GM18507 (cell line): ENCODE measurements around the gene ARL14.

Experiments used
- DNase-seq: peaks from one replicate; pipeline ENCODE4 v3.0.0; 2011; ENCODE audit warnings: low read depth; ENCODE audit not compliant: insufficient read length; ENCODE audit errors: extremely low spot score
- FAIRE-seq: peaks from 2 replicates; lab custom pipeline; 2011; peaks lifted over from hg19 to GRCh38; lab: Jason Lieb, UNC

The ARL14 gene

GRCh38 chr3:160676547-160677303, at the start of gene ARL14:
Gene ARL14, plus strand, starts transcription at chr3:160677160. Its CDS starts 187 bp downstream, at chr3:160677347.
- no peak for FAIRE-seq
- no peak for DNase-seq

- FAIRE-seq (no peak), DNase-seq (no peak)
Observed at GRCh38 chr3:160629491-160629890, 47.5 kb upstream of the ARL14 start.

GRCh38 chr3:160633361-160634083, 43.4 kb upstream of the ARL14 start:
- DNase-seq (no peak), FAIRE-seq (no peak)

DNA sequence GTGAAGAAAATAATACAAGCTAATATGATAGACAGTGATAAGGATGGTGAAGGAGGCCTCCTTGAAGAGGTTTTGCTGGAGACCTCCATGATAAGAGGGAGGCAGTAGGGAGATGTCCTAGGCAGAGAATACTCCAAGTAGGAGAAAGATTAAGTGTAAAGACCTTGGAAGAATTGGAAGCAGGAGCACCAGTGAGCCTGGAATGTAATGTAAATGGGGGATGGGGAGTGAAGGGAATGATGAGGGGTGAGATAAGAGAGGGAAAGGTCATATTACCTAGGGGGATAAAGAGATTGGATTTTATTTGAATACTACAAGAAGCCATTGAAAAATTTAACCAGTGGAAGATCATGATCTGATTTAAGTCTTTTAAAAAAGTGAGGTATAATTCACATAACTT, 41.7 kb upstream of the ARL14 start:
- no peak for DNase-seq
- FAIRE-seq = no peak

- no peak for FAIRE-seq
- no peak for DNase-seq
Observed at GRCh38 chr3:160637086-160637485, 39.9 kb upstream of the ARL14 start.

GRCh38 chr3:160638184-160638583, 38.8 kb upstream of the ARL14 start:
- FAIRE-seq (no peak), DNase-seq (no peak)

- FAIRE-seq = no peak
Observed at GRCh38 chr3:160641665-160642309, 35.2 kb upstream of the ARL14 start.

GRCh38 chr3:160643994-160644393, 33.0 kb upstream of the ARL14 start:
- FAIRE-seq (no peak), DNase-seq (no peak)

More at GRCh38 chr3:160641665-160642309, 35.2 kb upstream of the ARL14 start:
- DNase-seq = no peak

DNA sequence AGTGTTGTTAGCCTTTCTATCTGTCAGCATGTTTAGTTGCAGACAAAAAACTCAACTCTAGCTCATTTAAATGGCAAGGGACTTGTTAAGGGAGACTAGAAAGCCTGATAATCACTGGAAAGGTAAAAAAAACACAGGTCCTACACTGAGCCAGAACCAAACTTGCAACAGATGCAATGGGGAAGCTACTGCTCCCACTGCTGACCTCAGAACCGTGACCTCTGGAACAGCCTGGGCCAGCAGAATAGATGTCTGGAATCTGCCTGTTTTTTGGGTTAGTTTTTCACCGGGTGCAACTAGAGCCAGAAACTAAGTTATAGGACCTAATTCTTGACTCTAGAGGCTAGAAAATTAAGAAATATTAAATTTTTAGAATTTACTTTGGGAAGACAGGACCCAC, 32.5 kb upstream of the ARL14 start:
- no peak for DNase-seq
- FAIRE-seq = no peak

- no peak for FAIRE-seq
- DNase-seq = no peak
Observed at GRCh38 chr3:160648701-160649100, 28.3 kb upstream of the ARL14 start.

GRCh38 chr3:160649596-160649995, 27.4 kb upstream of the ARL14 start:
- DNase-seq = no peak

GRCh38 chr3:160653512-160653911, 23.4 kb upstream of the ARL14 start:
- DNase-seq (no peak), FAIRE-seq (no peak)

More at GRCh38 chr3:160649596-160649995, 27.4 kb upstream of the ARL14 start:
- no peak for FAIRE-seq

DNA sequence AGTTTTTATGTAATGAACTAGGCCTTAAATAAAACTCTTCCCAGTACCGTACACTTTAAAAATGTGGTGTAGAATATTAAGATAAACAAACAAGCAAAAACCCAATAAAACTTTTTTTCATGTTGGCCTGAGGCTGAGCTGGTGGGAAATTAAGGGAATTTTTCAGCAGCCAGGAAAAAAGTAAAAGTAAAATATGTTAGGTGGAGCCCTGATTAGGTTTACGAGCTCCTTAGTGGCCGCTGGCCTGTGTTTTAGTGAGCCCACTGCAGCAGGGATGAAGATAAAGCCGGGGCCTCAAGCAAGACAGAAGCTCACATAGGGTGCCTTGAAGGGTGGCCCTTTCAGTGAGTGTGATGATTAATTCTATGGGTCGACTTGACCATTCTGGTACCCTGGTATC, 16.1 kb upstream of the ARL14 start:
- no peak for DNase-seq
- FAIRE-seq = no peak

DNA sequence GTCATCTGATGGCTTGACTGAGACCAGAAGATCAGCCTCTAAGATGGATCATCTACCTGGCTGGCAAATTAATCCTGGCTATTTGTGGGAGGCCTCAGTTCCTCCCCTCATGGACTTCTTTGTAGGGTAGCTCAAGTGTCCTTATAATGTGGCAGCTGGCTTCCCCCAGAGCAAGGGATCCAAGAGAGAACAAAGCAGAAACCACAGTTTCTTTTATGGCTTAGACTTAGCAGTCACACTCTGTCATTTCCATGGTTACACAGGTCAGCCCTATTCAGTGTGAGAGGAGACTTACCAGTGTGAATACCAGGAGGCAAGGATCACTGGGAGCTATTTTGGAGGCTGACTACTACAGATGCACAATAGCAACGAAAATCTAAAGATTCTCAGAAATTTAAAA, 15.3 kb upstream of the ARL14 start:
- DNase-seq (no peak), FAIRE-seq (no peak)

GRCh38 chr3:160665231-160665630, 11.7 kb upstream of the ARL14 start:
- FAIRE-seq (no peak), DNase-seq (no peak)

DNA sequence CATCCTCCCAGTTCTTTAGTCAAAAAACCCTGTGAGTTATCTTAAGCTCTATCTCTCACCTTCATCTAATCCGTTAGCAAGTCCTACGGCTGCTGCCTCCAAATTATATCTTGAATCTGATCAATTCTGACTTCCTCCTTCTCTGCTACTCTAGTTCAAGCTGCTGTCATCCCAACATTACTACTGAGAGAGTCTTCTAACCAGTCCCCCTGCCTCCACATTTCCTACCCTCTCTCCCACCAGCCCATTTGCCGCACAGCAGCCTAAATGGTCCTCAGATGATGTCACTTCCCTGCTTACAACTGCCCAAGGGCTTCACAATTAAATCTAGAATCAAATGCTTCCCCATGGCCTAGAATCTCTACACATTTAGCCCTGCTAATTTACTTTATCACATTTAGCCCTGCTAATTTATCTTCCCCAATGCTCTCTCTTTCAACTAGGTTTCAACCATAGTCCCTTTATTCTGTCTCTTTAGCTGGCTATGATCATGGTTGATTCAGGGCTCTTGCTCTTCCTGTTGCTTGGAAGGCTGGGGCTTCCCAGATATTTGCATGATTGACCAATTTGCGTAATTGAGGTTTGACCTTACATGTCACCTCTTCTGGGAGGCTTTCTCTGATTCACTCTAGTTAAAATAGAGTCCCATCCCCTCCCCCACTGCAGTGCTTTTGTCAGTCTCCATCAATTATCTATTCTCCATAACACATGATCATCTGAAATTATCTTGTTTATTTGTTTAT, 11.0 kb upstream of the ARL14 start:
- no peak for DNase-seq
- FAIRE-seq = peak; percentile 90

DNA sequence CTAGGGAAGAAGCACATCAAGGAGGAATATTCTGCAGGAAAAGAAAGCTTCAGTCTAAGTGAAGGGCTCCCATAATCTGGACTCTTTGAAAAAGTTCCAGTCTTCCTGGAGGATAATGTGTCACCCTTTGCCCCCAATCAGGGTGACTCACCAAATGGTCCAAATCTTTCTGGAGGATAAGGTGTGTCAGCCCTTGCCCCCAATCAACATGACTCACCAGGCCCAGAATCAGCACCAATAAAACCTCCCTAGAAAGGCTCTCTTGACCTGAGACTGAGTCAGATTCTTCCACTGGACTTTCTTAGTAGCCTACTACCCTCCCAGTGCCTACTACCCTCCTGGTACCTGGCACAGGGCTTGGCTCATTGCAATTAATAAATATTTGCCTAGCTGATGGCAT, 9.5 kb upstream of the ARL14 start:
- FAIRE-seq = no peak
- no peak for DNase-seq

DNA sequence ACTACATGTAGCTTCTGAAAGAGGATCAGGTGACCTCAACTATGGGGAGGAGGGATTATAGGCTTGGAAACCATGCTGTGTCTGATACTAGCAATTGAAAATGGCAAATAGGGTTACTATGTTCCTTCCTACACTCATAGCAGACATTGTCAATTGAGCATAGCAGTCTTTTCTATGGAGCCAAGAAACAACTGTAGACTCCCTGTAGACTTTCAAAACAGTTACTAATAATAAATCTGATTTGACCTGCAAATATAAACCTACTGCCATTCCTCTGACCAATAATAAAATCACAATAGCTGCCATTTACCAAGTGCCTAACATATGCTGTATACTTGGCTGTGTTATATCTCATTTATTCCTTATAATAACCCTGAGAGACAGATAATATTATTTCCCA, 8.5 kb upstream of the ARL14 start:
- DNase-seq (no peak), FAIRE-seq (no peak)

- FAIRE-seq = peak; percentile 74
- DNase-seq = no peak
Observed at GRCh38 chr3:160671231-160671630, 5.7 kb upstream of the ARL14 start.

GRCh38 chr3:160671995-160672394, 5.0 kb upstream of the ARL14 start:
- FAIRE-seq (no peak), DNase-seq (no peak)
